NOMO-1 treated with dmso at 0.1 percent for 144 hours (cell line): ENCODE results near the gene CTTN.
A peak's percentile ranks its signal among the peaks of the same experiment; 100 is the strongest.

ENCODE experiments used
- DNase-seq: peaks from one replicate; lab custom pipeline; 2025; ENCODE audit not compliant: unreplicated experiment; lab: John Stamatoyannopoulos, UW

Gene CTTN

DNA sequence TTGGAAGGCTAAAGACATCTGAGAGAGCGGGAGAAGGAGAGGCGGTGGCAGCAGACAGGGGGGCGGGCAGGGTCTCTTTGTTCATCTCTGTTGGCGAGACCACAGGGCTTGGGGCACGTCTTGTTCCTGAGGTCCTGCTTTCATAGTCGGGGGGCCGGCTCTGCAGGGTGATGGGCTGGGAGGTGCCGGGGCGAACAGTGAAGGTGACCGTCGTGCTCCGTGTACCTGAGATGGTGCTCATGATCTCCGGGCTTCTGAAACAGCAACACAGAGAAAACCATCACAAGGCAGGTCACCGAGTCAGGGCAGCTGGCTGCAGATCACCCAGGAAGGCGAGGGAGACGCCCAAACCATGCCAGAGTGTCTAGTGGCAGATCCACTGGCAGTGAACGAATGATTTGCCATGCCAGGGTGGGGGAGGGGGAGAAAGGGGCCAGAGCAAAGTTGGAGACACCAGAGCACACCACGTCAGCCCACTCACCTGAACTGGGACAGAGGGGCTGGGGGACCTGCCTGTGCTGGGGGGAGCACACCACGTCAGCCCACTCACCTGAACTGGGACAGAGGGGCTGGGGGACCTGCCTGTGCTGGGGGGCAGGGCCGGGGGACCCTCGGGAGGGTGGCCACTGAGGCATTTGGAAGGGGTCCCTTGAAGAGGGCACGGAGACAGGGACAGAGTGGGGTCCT, 75.0 kb downstream of the CTTN start:
- DNase-seq: no peak

DNA sequence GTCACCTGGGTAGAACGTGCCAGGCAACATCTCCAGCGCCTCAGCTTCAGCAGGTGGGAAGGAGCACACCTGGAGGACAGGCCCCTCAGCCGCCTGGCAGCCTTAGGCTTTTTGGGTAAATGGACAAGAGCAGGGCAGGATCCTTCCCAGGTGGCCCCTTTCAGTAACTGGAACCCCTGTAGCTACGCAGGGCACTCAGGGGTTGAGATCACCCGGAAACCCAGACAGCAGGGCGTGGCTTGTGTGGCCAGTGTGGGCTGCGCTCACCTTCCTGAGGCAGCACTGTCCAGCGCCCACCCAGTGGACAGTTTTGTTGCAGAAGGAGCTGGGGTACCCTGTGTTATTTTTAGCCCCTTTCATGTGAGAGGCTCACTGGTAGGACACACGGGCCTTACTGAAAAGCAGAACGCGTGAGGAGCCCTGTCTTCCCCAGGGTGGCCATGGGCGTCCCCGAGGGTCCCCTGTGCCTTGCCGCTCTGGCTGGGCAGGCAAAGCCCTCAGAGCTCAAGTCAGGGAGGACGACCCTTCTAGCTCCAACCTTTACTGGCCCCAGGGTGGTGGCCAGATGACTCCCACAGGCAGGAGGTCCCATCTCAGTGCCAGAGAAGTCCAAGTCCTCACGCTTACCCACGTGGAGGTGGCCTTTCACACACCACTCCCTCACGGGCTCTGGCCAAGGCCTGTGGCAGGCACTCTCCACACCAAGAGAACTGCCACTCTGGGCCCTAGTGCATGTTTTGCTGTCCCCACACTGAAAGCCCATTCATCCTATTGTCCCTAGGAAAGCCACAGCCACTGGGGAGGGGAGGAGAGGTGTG, 75.8 kb downstream of the CTTN start:
- DNase-seq: no peak

DNA sequence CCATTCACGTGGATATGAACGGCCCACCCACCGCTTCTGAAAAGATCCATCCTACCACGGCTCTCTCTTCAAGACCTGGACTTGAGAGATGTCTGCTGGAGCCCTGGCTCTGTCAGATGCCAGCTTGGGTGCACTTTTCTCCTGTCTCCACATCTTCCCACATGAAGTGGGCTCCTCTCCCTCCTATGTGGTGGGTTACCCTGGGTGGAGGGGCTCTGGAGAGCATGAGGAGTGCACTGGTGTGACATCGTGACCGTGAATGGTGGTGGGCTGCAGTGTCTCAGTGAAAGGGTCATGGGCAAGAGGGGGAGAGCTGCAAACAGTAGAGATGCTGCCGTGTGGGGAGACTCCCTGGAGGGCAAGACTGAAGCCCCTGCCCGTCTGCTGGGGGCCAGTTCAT, 76.4 kb downstream of the CTTN start:
- DNase-seq: no peak

DNA sequence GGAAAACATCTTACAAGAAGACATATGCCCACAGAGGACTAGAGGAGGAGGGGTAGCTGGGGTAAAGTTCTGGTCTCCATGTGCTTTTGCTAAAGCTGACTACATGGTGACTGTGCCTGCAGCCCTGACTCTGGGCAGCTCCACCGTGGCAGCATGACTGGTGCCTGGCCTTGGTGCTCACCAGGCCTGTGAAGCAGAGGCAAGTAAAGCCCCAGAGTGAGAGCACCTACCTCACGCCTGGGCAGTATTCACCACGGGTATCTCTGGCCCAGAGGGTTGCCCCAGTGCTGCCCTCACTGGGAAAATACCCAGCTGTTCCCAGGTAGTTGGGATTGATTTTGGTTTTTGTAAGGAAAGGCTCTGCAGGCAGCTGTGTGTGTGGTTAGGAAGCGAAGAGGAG, 78.3 kb downstream of the CTTN start:
- no peak for DNase-seq

DNA sequence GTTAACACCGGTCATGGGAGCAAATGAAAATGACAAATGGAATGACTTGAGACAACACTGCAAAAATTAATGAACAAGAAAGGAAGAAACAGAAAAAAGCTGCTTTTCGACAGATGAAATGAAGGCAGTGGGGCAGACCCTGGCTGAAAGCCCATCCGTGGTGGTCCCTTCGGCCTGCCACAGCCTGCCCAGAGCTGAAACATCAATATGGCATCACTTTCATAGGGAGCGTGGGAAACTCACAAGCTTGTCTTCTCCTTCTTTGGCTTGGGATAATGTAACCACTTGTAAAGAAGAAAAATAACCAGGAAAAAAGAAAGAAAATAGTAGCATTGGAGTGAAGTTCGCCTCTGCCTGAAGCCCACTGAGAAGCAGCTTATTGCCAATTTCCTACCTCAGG, 78.8 kb downstream of the CTTN start:
- DNase-seq: no peak

DNA sequence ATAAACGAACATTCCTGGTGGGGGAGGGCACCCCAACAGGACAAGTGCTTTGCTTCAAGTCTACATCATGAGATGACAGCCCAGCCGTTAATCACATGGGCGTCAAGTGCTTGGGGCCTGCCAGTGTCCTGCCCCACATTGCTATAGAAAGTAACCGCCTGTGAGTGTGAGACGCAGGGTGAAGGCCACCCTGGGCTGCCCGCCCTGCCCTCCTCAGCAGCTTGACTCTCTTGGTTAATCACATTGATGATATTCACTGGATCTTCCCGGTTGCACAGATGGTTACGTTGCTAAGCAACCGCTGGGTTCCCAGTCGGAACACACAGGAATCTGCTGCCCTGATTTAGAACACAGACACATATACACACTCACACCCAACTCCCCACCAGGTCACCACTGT, 79.3 kb downstream of the CTTN start:
- no peak for DNase-seq

DNA sequence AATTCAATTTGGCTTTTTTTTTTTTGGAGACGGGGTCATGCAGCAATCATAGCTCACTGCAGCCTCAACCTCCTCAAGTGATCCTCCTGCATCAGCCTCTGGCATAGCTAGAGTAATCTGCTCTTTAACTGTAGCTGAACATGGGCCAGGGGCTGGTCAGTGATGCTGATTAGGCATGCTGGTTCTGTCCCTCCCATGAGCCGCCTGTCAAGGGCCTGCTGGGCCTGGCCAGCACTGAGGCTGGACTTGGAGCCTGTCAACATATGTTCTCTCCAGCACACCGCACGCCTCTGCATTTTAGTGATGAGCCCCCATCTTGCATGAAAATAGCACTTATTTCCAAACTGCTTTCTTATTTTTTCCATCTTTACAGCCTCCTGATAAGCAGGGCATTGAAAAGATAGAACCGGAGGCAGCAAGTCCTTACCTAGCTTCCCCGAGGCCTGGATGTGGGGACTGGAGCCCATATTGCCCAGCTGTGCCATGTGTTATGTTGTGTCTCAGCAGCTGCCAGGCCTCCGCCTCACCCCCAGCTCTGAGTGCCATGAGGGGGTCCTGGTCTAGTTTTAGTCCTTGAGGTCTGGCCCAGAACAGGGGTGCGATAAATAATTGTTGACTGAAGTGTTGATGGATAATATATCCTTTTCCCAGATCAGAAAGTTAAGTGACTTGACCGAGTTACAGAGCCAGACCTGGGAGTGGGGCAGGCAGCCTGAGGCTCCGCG, 80.0 kb downstream of the CTTN start:
- DNase-seq: no peak

DNA sequence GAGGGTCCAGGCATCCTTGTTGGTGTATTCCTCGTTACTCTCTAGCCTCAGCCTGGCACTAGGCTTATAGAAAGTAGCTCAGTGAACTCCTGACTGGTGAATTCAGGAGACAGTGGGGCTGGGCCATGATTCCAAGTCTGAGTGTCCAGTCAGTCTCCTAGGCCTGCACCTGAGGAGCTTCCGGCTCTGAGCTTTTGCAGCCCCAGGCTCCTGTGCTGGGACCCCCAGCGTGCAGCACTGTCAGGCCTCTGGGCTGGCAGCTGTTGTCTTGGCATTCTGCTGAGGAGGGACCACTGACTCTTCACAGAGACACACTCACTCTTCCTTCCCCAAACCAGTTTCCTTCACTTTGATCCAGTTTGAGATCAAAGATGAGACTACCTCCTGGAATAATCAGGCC, 82.4 kb downstream of the CTTN start:
- no peak for DNase-seq

DNA sequence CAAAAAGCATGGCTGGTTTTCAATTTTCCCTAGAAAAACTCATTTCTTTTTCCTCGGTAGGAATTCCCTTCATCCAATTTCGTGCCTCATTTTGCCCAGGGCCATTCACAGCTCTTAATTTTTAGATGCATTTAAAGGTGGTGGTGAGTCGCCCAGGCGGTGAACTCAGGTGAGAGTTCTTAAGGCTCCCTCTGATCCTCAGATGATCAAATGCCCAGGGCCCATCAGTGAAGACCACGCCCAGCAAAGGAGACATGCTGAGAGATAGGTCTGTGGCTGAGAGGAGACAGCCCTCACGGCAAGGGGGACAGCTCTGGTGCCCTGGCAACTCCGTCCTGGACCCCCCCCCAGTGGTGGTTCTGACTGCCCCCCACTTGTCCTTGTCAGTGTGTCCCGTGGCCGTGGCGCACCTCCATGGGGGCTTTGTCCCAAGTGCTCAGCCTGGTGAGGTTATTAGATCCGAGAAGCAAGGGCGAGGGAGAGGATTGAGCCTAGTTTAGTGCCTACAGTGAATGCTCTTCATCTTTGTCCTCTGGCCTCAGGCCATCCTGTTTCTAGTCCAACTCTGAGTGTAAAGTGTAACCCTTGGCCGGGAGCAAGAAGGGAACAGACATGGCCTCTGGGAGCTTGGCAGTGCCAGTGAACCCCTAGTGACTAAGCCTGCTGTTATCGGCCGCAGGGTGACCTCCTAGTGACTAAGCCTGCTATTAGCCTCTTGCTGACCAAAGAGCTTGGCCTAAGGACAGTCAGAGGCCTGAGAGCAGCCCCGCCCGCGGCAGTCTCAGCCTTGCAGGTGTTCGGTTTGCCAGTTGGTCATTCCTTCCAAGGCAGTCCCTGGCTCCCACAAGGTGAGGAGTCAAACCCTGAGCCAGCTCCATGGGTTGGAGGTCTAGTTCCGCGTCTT, 83.5 kb downstream of the CTTN start:
- DNase-seq: no peak

DNA sequence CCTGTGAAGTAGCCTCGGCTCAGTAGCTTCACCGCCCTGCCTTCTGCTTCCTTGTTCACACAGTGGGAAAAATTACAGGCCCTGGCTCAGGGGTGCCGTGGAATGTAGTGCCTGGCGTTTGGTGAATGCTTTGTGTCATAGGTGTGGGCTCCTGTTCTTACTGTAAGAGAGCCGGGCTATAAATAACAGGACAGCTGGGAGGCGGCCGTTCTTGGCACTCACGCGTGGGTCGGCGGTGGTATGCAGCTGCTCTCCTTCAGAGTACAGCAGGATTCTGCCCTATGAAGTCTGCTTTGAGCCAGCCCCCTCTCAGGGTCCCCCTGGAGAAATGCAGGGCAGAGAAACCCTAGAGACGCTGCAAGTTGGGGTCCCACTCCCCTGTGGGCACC, 84.2 kb downstream of the CTTN start:
- no peak for DNase-seq

DNA sequence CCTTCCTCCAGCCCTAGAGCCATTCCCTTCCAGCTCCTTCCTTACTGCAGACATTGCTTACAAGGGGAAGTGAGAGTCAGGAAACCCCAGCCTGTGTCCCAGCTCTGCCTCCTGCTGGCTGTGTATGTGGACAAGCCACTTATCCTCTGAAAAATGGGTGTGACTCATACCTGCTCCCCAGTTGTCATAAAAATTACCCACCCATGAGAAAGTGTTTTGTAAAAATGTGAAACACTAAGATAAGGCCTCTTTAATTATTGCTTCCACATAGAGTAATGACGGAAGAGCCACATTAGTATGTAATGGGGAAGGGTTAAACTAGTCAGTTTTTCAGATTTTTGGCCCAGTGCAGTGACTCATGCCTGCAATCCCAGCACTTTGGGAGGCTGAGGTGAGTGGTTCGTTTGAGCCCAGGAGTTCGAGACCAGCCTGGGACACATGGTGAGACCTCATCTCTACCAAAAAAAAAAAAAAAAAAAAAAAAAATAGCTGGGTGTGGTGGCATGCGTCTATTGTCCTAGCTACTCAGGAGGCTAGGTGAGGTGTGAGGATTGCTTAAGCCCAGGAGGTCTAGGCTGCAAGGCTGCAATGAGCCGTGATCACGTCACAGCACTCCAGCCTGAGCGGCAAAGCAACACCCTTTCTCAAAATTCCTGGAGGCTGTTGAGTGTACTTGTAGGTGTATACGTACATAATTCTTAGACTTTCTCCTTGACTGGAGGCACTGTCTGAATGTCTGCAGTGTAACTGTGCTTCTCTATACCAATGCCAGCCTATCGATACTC, 84.9 kb downstream of the CTTN start:
- DNase-seq: peak; percentile 38

DNA sequence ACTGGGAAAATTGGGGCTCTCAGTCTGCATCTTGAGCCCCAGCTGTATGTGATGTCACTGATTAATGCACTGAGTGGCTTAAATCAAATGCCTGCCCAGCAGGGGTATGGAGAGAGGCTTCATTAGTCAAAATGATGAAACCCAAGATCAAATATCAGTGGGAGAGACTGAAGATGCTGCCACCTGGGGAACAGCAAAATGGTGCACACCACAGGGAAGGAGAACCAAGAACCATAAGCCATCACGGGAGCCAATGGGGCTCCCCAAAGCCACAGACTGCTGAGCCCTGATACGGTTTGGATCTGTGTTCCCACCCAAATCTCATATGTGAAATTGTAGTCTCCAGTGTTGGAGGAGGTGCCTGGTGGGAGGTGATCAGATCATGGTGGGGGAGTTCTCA, 85.6 kb downstream of the CTTN start:
- no peak for DNase-seq

DNA sequence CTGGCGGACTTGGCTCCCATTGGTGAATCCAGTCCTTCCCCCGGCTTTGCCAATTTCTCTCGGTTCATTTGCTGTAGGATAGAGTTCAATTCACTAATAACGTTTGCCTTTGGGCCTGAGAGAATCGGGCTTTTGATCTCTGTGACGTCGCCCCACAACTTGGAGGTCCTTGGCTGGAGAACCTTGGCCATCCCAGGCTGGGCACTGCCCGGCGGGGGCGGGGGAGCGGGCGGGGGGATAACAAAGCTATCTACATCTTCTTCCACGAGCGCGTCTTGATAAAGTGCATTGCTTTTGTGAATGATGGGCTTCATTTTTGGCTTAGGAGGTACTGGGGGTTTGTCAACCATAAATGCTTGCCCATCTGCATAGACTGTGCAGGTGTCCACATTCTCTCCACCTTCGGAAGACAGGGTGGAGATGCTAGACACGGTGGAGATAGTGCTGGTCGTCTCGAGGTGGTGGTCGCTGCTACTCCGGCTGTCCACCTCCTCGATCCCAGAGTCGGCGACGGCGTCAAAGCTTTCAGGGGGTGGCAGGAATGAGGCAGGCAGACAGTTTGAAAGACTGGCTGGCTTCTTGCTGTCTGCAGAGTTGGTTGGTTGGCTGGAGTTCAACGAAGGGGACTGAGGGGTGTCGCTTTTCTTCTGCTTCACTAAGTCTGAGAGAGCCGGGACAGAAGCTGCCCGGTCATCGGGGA, 87.1 kb downstream of the CTTN start:
- DNase-seq: no peak

DNA sequence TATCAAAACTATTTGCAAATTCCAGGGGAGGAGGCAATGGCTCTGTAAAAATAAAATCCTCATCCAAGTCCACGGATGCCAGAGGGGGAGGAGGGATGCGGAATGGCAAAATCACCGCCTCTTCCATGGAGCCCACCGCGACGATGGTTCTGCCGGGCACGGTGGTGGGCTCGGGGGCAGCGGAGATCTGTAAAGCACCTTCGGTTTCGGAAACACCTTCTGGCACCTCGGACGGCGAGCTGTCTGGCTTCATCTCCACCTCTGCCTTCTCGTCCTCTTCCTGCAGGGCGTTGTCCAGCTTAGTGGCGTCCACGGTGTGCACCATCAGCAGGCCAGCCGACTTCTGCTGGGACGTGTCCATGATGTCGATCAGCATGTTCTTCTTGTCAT, 87.7 kb downstream of the CTTN start:
- DNase-seq: no peak
